Chondrocyte (in vitro differentiated cells): ENCODE data around the gene ACACA. TPM values are rescaled to one million over a fixed set of nuclear protein-coding genes. Genes with fewer than 3 reads are reported as not detected.

ENCODE experiments used
- DNase-seq: peaks from one replicate; pipeline ENCODE4 v3.0.0; 2021; ENCODE audit warnings: mixed read lengths, low spot score
- H3K27ac Mint-ChIP-seq: one replicate; pipeline ENCODE4 v1.8.0; 2021; ENCODE audit warnings: mild to moderate bottlenecking, moderate library complexity, mixed read lengths; ENCODE audit not compliant: unreplicated experiment
- H3K27me3 Mint-ChIP-seq: 2 replicates; pipeline ENCODE4 v1.8.0; 2021; ENCODE audit warnings: low read depth, mixed read lengths
- H3K36me3 Mint-ChIP-seq: 2 replicates; pipeline ENCODE4 v1.8.0; 2021; ENCODE audit warnings: low read depth, mixed read lengths
- H3K4me1 Mint-ChIP-seq: 2 replicates; pipeline ENCODE4 v1.8.0; 2021; ENCODE audit warnings: low read depth, mild to moderate bottlenecking, mixed read lengths
- H3K4me3 Mint-ChIP-seq: one replicate; pipeline ENCODE4 v1.8.0; 2021; ENCODE audit warnings: mild to moderate bottlenecking, moderate library complexity, mixed read lengths; ENCODE audit not compliant: unreplicated experiment
- H3K9me3 Mint-ChIP-seq: 2 replicates; pipeline ENCODE4 v1.8.0; 2021; ENCODE audit warnings: low read depth, mixed read lengths
- total RNA-seq: library from RNA; stranded (reverse); gene quantifications from 3 replicates; pipeline ENCODE4 v1.2.1, GENCODE V29; 2021
- TF ChIP-seq, protein P1 (sequence below): fragments of 200-600 bp; sonication (generic); IDR thresholded peaks from 2 replicates; pipeline ENCODE4 v1.5.0; 2021; ENCODE audit warnings: antibody characterized with exemption, mild to moderate bottlenecking, moderate library complexity

The ACACA gene
- total RNA-seq, 1 donor from 2014 or later = 77.1 TPM

DNA sequence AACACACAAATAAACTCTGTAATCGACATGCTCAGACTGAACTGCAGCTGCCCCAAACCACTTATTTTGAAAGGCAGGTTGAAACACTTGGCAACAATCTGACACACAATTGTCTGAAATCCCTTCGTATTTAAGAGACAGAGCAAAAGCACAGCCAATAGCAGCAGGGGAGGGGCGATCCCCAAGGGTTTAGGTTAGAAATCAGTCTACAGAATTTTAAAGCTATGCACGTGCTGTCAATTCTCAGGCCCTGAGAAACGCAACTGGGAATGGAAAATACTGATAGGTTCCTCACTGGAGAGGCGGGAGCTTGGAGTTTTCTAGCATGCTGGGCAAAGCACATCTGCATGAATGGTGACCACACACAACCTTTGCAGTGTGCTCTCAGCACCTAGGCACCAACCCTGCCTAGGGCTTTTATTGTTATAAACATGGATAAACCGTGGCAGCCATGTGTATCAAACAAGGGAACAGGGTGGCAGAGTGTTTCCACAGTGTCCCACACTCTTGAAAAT is 289.9 kb downstream of the ACACA start:
- TF ChIP-seq, protein P1, sequence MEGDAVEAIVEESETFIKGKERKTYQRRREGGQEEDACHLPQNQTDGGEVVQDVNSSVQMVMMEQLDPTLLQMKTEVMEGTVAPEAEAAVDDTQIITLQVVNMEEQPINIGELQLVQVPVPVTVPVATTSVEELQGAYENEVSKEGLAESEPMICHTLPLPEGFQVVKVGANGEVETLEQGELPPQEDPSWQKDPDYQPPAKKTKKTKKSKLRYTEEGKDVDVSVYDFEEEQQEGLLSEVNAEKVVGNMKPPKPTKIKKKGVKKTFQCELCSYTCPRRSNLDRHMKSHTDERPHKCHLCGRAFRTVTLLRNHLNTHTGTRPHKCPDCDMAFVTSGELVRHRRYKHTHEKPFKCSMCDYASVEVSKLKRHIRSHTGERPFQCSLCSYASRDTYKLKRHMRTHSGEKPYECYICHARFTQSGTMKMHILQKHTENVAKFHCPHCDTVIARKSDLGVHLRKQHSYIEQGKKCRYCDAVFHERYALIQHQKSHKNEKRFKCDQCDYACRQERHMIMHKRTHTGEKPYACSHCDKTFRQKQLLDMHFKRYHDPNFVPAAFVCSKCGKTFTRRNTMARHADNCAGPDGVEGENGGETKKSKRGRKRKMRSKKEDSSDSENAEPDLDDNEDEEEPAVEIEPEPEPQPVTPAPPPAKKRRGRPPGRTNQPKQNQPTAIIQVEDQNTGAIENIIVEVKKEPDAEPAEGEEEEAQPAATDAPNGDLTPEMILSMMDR = no peak
- H3K9me3 Mint-ChIP-seq = no peaks in the 10 kb centered on the region
- no peak overlapping the region for H3K4me3 Mint-ChIP-seq
- no peak overlapping the region for H3K27ac Mint-ChIP-seq
- no peak for DNase-seq
- H3K27me3 Mint-ChIP-seq = no peaks in the 10 kb centered on the region
- peaks cover 21% of the 10 kb centered on the region for H3K36me3 Mint-ChIP-seq
- H3K4me1 Mint-ChIP-seq = no peaks in the 10 kb centered on the region

DNA sequence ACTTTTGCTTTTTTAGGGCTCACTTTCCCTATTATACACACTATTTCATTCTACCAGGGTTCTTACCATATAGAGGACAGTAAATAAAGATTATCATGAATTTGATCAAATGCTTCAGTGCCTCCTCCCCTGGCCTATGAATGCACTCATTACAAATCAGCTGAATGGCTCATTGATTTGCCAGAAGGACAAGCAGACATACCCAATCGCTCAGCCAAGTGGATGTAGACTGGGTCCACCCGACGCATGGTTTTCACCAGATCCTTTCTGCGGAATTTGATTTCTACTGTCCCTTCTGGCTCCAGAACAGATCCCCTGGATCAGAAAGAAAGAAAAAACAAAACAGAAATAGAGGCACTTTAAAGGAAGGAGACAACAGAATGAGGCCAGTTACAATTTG is 295.3 kb downstream of the ACACA start:
- Mint-ChIP-seq H3K36me3 (peaks cover 23% of the 10 kb centered on the region), H3K4me3 (no peak overlapping the region), H3K27ac (no peak overlapping the region), H3K4me1 (peaks cover 7% of the 10 kb centered on the region), H3K9me3 (no peaks in the 10 kb centered on the region), H3K27me3 (no peaks in the 10 kb centered on the region)
- DNase-seq = no peak
- TF ChIP-seq, protein P1 = no peak

- H3K27ac Mint-ChIP-seq = no peak overlapping the region
- no peaks in the 10 kb centered on the region for H3K9me3 Mint-ChIP-seq
- H3K27me3 Mint-ChIP-seq = no peaks in the 10 kb centered on the region
- no peak overlapping the region for H3K4me3 Mint-ChIP-seq
- no peak for DNase-seq
- peaks cover 7% of the 10 kb centered on the region for H3K4me1 Mint-ChIP-seq
- peaks cover 24% of the 10 kb centered on the region for H3K36me3 Mint-ChIP-seq
- TF ChIP-seq, protein P1 = no peak
Measured at GRCh38 chr17:37110746-37111145, 295.9 kb downstream of the ACACA start.

GRCh38 chr17:37109731-37110710 is 296.6 kb downstream of the ACACA start:
- H3K27me3 Mint-ChIP-seq = no peaks in the 10 kb centered on the region
- no peaks in the 10 kb centered on the region for H3K9me3 Mint-ChIP-seq
- H3K27ac Mint-ChIP-seq = no peak overlapping the region
- H3K4me3 Mint-ChIP-seq = no peak overlapping the region
- TF ChIP-seq, protein P1 = no peak
- no peak for DNase-seq
- peaks cover 24% of the 10 kb centered on the region for H3K36me3 Mint-ChIP-seq
- H3K4me1 Mint-ChIP-seq = peaks cover 7% of the 10 kb centered on the region

GRCh38 chr17:37109106-37109505 is 297.5 kb downstream of the ACACA start:
- TF ChIP-seq, protein P1 = no peak
- H3K9me3 Mint-ChIP-seq = no peaks in the 10 kb centered on the region
- no peaks in the 10 kb centered on the region for H3K27me3 Mint-ChIP-seq
- H3K4me1 Mint-ChIP-seq = peaks cover 7% of the 10 kb centered on the region
- H3K36me3 Mint-ChIP-seq = peaks cover 24% of the 10 kb centered on the region
- no peak overlapping the region for H3K4me3 Mint-ChIP-seq
- no peak for DNase-seq
- H3K27ac Mint-ChIP-seq = no peak overlapping the region
